HG02571 (cell line): ENCODE results near the gene AFF3.

Source experiments
- ATAC-seq: cut with Tn5 transposase; IDR thresholded peaks from one replicate; pipeline ENCODE4 v1.9.1; 2021; ENCODE audit warnings: mild to moderate bottlenecking, moderate library complexity; ENCODE audit not compliant: unreplicated experiment

AFF3 gene

GRCh38 chr2:100073110-100073509, 69.3 kb downstream of the AFF3 start:
- ATAC-seq, result no peak

GRCh38 chr2:100072503-100072902, 69.9 kb downstream of the AFF3 start:
- ATAC-seq, result no peak

- ATAC-seq, result no peak
Measured at GRCh38 chr2:100071335-100072043, 70.9 kb downstream of the AFF3 start.

- ATAC-seq, result no peak
Measured at GRCh38 chr2:100070078-100070477, 72.3 kb downstream of the AFF3 start.

- ATAC-seq, result no peak
Measured at GRCh38 chr2:100068395-100068794, 74.0 kb downstream of the AFF3 start.

GRCh38 chr2:100067784-100068183, 74.6 kb downstream of the AFF3 start:
- ATAC-seq, result no peak

GRCh38 chr2:100066856-100067255, 75.5 kb downstream of the AFF3 start:
- ATAC-seq, result no peak

- no peak for ATAC-seq
Measured at GRCh38 chr2:100066246-100066645, 76.1 kb downstream of the AFF3 start.

GRCh38 chr2:100064592-100065428, 77.6 kb downstream of the AFF3 start:
- ATAC-seq, result no peak

GRCh38 chr2:100064165-100064564, 78.2 kb downstream of the AFF3 start:
- no peak for ATAC-seq

- ATAC-seq, result no peak
Measured at GRCh38 chr2:100063459-100063953, 78.9 kb downstream of the AFF3 start.

- ATAC-seq, result no peak
Measured at GRCh38 chr2:100062336-100062735, 80.1 kb downstream of the AFF3 start.

GRCh38 chr2:100060875-100061274, 81.5 kb downstream of the AFF3 start:
- ATAC-seq, result no peak

GRCh38 chr2:100059638-100060037, 82.8 kb downstream of the AFF3 start:
- no peak for ATAC-seq

GRCh38 chr2:100057901-100058261, 84.5 kb downstream of the AFF3 start:
- no peak for ATAC-seq

- ATAC-seq, result no peak
Measured at GRCh38 chr2:100054426-100054825, 88.0 kb downstream of the AFF3 start.

- no peak for ATAC-seq
Measured at GRCh38 chr2:100053087-100053885, 89.1 kb downstream of the AFF3 start.

GRCh38 chr2:100052650-100053049, 89.7 kb downstream of the AFF3 start:
- no peak for ATAC-seq

GRCh38 chr2:100051253-100051652, 91.1 kb downstream of the AFF3 start:
- ATAC-seq, result no peak

GRCh38 chr2:100050685-100051084, 91.7 kb downstream of the AFF3 start:
- no peak for ATAC-seq
